TTC549 (cell line): ENCODE data around the gene ASXL2.
"Not testable (repeated sequence)": the region's sequence is repeated elsewhere in the genome, so short reads cannot be mapped to it uniquely, and the experiment has no call there.

ENCODE experiments used
- FAIRE-seq: peaks from 2 replicates; lab custom pipeline; 2012; peaks lifted over from hg19 to GRCh38; lab: Jason Lieb, UNC

Gene ASXL2

DNA sequence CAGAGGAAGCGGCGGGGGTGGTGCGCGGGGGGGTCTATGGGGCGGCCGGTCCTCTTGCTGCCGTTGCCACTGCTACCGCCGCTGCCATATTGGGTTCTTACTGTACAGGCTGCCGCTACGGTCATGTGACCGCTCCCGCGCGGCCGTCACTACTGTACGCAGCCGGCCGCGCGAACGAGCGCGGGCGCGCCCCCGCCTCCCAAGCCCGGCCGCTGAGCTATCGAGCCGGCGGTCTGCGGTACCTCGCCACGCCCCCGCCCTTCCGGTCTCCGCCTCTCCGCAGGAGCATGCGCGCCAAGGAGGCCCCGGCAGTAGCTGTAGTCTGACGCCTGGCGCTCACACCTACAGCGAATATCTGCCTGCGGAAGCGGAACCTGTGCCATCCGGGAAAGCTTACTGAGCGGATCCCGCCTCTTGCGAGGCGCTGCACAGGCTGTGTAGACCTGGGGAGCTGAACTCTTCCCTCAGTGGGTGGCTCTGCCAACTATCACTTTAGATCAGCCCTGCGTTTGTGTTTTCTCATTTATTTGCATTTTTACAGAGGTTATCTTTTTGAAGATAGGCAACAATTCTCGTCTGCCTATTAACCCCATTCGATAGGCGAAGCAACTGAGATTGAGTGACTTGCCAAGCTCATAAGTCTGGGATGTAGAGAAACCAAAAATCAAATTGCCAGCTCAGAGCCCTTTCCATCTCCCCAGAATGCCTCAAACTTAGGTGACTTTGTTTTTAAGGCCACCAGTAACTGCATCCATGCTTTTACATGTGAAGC is at the start of gene ASXL2:
ASXL2 (minus strand) TSS at position 127 of the 772 bp plus-strand sequence. CDS start 265 bp downstream, outside the sequence.
- FAIRE-seq: peak; percentile 67

DNA sequence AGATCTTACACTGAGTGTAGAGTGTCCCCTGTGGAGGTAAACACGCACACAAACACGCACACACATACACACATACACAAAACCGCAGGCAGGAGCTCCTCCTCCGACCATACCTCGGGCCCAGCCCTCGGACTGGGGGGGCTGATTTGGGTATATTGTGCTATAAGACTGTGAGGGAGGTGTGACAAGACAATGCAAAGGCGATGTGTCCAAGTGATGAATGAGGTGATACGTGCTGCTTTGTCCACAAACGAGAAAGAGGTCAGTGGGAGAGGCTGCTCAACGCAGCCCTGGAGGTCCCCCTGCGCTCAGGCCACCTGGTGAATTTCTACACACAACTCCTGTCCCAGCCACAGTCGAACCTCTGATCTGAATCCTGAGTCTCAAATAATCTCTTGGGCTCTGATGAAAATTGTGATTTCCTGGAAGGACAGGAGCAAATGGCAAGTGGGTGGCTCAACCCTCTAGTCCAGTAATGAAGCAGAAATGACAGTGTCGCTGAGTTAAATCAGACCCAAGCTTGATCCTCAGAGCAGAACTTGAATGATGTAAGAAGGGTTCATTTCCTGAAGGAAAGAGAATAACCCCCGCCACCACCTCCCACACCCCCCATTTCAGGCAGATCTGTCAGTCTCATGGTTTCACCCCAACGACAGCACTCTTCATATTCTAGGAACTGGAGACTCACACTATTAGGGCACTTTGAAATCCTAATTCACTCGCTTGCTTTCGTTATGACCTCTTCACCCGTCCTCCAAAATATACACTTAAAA is 48.9 kb upstream of the ASXL2 start:
- FAIRE-seq: no peak

DNA sequence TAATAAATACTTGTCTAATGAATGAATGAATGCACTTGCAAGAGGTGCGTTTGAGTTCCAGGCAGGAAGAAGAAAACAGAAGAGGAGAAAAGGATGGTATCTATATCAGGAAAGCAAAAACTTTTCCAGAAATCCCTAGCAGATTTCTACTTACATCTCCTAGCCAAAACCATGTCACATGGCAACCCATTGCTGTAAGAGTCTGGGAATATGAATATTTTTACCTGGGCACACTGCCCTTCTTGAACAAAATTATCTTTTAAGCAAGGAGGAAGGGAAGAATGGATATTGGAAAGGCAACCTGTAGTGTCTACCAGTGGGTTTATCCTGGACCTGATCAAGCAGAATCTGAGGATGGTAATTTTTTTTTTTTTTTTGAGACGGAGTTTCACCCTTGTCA is 44.2 kb upstream of the ASXL2 start:
- FAIRE-seq: no peak

GRCh38 chr2:25920786-25921415 is 42.6 kb upstream of the ASXL2 start:
- FAIRE-seq: no peak

DNA sequence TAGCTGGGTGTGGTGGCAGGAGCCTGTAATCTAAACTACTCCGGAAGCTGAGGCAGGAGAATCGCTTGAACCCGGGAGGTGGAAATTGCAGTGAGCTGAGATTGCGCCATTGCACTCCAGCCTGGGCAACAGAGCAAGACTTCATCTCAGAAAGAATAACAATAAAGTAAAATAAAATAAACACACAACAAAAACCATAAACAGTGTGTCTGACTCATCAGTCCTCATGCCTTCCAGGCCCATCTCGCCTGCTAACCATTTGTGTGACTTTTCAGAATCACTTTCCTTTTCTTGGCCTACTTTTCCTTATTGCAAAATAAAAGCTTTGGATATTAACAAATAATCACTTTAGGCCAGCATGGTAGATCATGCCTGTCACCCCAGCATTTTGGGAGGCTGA is 42.0 kb upstream of the ASXL2 start:
- FAIRE-seq: no peak

- no peak for FAIRE-seq
Measured at GRCh38 chr2:25917832-25918231, 39.5 kb upstream of the ASXL2 start.

GRCh38 chr2:25917411-25917810 is 39.1 kb upstream of the ASXL2 start:
- not testable (repeated sequence) for FAIRE-seq

DNA sequence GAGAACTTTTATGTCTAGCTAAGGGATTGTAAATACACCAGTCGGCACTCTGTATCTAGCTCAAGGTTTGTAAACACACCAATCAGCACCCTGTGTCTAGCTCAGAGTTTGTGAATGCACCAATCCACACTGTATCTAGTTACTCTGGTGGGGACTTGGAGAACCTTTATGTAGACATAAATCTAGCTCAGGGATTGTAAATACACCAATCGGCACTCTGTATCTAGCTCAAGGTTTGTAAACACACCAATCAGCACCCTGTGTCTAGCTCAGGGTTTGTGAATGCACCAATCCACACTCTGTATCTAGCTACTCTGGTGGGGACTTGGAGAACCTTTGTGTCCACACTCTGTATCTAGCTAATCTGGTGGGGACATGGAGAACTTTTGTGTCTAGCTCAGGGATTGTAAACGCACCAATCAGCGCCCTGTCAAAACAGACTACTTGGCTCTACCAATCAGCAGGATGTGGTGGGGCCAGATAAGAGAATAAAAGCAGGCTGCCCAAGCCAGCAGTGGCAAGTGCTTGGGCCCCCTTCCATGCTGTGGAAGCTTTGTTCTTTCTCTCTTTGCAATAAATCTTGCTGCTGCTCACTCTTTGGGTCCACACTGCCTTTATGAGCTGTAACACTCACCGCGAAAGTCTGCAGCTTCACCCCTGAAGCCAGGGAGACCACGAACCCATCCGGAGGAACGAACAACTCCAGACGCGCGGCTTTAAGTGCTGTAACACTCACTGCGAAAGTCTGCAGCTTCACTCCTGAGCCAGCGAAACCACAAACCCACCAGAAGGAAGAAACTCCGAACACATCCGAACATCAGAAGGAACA is 37.9 kb upstream of the ASXL2 start:
- FAIRE-seq: not testable (repeated sequence)

DNA sequence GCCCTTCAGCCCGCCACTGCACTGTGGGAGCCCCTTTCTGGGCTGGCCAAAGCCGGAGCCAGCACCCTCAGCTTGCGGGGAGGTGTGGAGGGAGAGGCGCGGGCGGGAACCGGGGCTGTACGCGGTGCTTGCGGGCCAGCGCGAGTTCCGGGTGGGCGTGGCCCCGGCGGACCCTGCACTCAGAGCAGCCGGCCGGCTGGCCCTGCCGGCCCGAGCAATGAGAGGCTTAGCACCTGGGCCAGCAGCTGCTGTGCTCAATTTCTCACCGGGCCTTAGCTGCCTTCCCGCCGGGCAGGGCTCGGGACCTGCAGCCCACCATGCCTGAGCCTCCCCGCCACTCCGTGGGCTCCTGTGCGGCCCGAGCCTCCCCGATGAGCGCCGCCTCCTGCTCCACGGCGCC is 37.1 kb upstream of the ASXL2 start:
- not testable (repeated sequence) for FAIRE-seq

- not testable (repeated sequence) for FAIRE-seq
Measured at GRCh38 chr2:25913696-25913973, 35.3 kb upstream of the ASXL2 start.

DNA sequence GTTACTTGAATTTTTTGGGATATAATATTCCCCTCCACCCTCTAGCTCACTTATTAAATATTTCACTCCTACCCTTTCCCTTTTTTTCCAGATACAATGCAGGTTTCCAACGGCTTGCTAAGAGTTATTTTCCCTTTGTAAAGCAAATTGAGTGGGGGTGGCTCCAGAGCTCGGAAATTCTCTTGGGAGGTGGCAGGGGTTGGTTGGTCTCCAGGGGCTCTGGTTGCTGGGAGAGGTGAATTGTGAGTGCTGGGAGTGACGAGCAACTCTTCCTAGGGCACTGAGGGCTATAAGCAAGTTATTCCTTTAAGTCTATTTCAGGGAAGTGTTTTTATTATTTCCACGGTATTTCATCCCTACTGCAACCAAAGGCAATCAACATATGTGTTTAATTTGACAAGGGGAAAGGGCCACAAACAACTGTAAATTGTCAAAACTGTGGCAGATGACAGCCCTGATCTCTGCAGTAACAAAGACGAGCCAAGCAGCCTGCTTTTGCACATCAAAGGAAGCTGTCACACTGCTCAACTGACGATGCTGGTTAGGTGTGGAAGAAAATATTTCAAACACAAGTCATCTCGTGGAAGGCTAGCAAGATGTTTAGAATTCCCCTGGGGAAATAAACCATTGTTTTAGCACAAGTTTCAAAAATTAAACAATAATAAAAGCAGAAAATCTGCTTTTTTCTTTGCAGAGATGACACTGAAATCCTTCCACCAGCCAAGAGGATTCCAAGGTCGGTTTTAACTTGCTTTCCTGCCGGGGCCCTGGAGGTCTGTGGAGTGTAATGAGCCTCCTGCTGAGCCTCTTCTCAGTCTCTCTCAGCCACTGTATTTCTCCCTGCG is 34.8 kb upstream of the ASXL2 start:
- no peak for FAIRE-seq

DNA sequence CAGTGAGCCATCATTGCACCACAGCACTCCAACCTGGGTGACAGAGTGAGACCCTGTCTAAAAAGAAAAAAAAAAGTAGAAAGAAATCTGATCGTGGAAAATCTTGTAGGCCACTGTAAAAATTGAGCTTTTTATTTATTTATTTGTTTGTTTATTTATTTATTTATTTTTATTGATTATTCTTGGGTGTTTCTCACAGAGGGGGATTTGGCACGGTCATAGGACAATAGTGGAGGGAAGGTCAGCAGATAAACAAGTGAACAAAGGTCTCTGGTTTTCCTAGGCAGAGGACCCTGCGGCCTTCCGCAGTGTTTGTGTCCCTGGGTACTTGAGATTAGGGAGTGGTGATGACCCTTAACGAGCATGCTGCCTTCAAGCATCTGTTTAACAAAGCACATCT is 31.3 kb upstream of the ASXL2 start:
- not testable (repeated sequence) for FAIRE-seq

DNA sequence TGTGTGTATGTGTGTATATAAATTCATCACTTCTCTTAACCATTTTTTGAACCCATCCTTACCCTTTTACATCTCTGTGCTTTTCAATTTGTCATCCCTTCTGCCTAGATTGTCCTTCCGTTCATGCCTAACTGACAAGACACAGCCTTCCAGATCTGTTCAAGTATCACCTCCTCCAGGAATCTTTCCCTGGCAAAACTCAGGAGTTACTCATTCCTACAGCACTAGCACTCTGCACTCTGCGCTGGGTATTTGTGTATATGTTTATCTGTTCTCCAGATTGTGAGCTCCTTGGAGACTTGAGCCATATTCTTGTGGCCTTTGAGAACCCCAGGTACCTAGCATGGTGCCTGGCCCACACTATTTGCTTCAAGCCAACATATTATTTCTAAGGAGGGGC is 26.8 kb upstream of the ASXL2 start:
- FAIRE-seq: no peak

DNA sequence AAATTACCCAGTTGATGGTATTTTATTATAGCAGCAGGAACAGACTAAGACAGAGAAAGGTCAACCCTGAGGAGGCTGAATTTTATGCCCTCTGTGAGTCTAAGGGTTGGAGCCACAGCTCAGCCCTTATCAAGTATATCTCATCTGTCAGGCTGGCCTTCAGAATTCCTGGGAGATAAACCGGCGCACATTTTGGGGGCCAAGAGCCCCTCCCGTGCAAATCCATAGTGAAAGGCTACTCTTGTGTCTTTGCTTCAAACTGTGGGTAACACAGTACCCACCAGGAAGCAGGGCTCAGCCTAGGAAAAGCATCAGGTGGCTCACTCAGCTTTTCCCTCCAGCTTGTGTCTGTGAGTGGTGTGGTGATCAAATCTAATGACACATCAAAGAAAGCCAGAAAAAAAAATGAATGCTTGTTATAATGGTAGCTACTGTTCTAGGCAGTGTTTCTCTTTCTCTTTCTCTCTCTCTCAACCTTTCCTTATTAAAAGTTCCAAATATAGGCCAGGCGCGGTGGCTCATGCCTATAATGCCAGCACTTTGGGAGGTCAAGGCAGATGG is 25.0 kb upstream of the ASXL2 start:
- no peak for FAIRE-seq

DNA sequence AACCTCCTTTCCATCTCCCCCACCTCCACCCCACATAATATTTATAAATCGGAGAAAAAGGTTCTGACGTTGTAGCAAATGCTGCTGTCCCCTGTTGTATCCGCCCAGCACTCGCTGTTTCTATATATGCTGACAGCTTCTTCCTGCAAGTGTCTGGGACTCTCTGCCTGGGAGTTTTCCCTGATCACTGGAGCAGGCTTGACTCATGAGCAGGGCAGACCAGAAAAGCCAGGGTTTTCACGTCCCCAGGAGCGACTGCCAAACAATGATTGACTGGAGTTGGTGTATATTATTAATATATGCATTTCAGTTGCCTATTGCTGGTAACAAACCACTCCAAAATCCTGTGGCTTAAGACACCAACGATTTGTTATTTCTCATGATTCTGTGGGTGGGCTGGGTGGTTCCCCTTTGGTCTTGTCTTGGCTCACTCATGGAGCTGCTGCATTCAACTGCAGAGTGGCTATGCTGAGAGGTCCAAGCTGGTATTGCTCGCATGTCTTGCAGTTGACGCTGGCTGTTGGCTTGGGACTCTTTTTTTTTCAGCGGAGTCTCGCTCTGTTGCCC is 21.2 kb upstream of the ASXL2 start:
- FAIRE-seq: no peak

GRCh38 chr2:25897506-25897905 is 19.2 kb upstream of the ASXL2 start:
- FAIRE-seq: no peak

- not testable (repeated sequence) for FAIRE-seq
Measured at GRCh38 chr2:25896308-25896707, 18.0 kb upstream of the ASXL2 start.

DNA sequence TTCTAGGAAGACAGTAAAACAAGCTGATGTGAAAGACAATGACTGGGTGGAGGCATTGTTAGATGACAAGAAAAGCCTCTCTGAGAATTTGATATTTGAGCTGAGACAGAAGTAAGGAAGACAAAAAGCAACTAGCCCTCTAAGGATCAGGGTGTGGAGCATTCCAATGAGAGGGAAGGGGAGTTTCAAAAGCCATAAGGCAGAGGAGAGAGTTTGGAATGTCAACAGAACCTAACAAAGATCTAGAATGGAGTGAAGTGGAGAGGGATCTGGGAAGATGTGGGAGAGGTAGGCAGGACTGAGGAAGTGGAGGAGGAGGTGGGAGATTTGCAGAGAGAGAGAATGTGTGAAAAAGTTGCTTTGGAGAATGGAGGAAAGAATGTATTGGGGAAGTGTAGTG is 17.3 kb upstream of the ASXL2 start:
- no peak for FAIRE-seq

- FAIRE-seq: no peak
Measured at GRCh38 chr2:25895018-25895417, 16.7 kb upstream of the ASXL2 start.

GRCh38 chr2:25894135-25894830 is 16.0 kb upstream of the ASXL2 start:
- FAIRE-seq: no peak
